ENCODE measurements around the gene LYL1.

DNA sequence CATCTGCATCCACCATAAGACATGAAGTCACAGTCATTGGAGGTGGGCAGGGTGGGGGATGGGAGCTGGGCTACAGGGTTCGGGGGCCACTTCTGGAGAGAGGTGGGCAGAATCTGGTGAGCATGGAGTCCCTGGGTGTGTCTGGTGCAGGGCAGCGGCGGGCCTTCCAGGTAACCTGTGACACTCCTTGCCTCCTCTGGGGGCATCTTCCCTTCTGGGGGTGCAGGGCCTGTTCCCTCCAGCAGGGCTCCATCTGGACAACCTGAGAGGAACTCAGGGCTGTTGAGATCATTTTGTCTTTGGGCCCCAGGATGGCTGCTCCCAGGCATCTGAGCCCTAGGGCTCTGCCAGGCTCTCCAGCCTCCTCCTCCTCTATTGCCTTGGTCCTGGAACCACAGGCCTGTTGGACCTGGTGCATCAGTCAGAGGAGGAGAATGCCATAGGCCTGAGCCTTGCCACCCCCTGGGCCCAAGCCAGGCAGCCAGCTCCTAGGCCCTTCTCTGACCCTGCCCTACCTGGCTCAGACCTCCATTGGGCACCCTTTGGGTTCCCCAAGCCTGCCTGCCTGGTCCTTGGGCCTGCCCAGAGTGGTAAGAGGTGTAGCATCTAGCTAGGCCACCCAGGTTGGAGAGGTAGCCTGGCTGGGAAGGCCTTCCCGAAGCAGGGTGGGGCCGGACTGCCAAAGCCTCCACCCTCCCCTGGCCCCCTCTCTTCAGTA lies 13.4 kb downstream of the LYL1 start:
- TF ChIP-seq, protein P1, sequence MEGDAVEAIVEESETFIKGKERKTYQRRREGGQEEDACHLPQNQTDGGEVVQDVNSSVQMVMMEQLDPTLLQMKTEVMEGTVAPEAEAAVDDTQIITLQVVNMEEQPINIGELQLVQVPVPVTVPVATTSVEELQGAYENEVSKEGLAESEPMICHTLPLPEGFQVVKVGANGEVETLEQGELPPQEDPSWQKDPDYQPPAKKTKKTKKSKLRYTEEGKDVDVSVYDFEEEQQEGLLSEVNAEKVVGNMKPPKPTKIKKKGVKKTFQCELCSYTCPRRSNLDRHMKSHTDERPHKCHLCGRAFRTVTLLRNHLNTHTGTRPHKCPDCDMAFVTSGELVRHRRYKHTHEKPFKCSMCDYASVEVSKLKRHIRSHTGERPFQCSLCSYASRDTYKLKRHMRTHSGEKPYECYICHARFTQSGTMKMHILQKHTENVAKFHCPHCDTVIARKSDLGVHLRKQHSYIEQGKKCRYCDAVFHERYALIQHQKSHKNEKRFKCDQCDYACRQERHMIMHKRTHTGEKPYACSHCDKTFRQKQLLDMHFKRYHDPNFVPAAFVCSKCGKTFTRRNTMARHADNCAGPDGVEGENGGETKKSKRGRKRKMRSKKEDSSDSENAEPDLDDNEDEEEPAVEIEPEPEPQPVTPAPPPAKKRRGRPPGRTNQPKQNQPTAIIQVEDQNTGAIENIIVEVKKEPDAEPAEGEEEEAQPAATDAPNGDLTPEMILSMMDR (IDR thresholded peaks at IDR 0.05): peak in 2 of 5 experiments; percentile 5 to 9
- no peak for TF ChIP-seq EP300 (IDR thresholded peaks at IDR 0.05; ENCODE audit: low read depth)
- TF ChIP-seq POLR2A (IDR thresholded peaks at IDR 0.05): no peak

Data from transverse colon (tissue), 3 donors.